ENCODE measurements around the gene EEF2K. TPM values are rescaled to one million over a fixed set of nuclear protein-coding genes. Genes with fewer than 3 reads are reported as not detected.

The EEF2K gene
- total and polyA plus RNA-seq, 2 donors from 2014 or later: 2.8 to 28.1 TPM

- H3K4me3 ChIP-seq (ENCODE audit: low read length in 3 of 3): no peak overlapping the region
- intact Hi-C loops (cut with DNase I): loop anchor here (5.0 kb wide), 1 partner anchor 184 kb away; the partner anchor contains the start of gene PDZD9
- H3K27me3 ChIP-seq (ENCODE audit: control insufficient read depth, insufficient read depth, low read length): no peaks in the 10 kb centered on the region
- no peaks in the 10 kb centered on the region for H3K9me3 ChIP-seq (ENCODE audit: control insufficient read depth in 2 of 3, insufficient read depth in 1 of 3, low read length in 3 of 3)
- H3K4me1 ChIP-seq (ENCODE audit: control insufficient read depth in 2 of 3, insufficient read depth in 2 of 3, low read depth in 1 of 3, low read length in 3 of 3): peaks cover 0 to 16% (median 4%) of the 10 kb centered on the region in 3 donors
- no peak for DNase-seq
- TF ChIP-seq CTCF (IDR thresholded peaks at IDR 0.05; ENCODE audit: borderline replicate concordance, extremely low read depth, insufficient read depth): no peak
- FAIRE-seq: no peak
- H3K36me3 ChIP-seq (ENCODE audit: control insufficient read depth in 2 of 3, insufficient read depth in 3 of 3, low read length in 3 of 3): no peaks in the 10 kb centered on the region
- no peak overlapping the region for H3K9ac ChIP-seq (ENCODE audit: low read length in 3 of 3)
- H3K27ac ChIP-seq (ENCODE audit: low read depth in 2 of 2, low read length in 2 of 2): no peak overlapping the region
These were observed 19.6 kb upstream of the EEF2K start for GRCh38 chr16:22186517-22186916.

- no peak for DNase-seq
- Histone ChIP-seq H3K27ac (ENCODE audit: low read depth in 2 of 2, low read length in 2 of 2) (no peak overlapping the region), H3K36me3 (ENCODE audit: control insufficient read depth in 2 of 3, insufficient read depth in 3 of 3, low read length in 3 of 3) (no peaks in the 10 kb centered on the region), H3K9me3 (ENCODE audit: control insufficient read depth in 2 of 3, insufficient read depth in 1 of 3, low read length in 3 of 3) (no peaks in the 10 kb centered on the region), H3K4me3 (ENCODE audit: low read length in 3 of 3) (no peak overlapping the region), H3K27me3 (ENCODE audit: control insufficient read depth, insufficient read depth, low read length) (no peaks in the 10 kb centered on the region), H3K4me1 (ENCODE audit: control insufficient read depth in 2 of 3, insufficient read depth in 2 of 3, low read depth in 1 of 3, low read length in 3 of 3) (peaks cover 0 to 26% (median 8%) of the 10 kb centered on the region in 3 donors), H3K9ac (ENCODE audit: low read length in 3 of 3) (no peak overlapping the region)
- no peak for TF ChIP-seq CTCF (IDR thresholded peaks at IDR 0.05; ENCODE audit: borderline replicate concordance, extremely low read depth, insufficient read depth)
- no peak for FAIRE-seq
- intact Hi-C loops (cut with DNase I): loop anchor here (5.0 kb wide), 1 partner anchor 186 kb away; the partner anchor contains the start of gene PDZD9
These were observed 17.8 kb upstream of the EEF2K start for GRCh38 chr16:22188267-22188594.

- H3K36me3 ChIP-seq (ENCODE audit: control insufficient read depth in 2 of 3, insufficient read depth in 3 of 3, low read length in 3 of 3): no peaks in the 10 kb centered on the region
- peak overlapping the region in 1 of 2 donors; percentile 99 for H3K27ac ChIP-seq (ENCODE audit: low read depth in 2 of 2, low read length in 2 of 2)
- FAIRE-seq (peak; percentile 30), DNase-seq (peak; percentile 72 to 91 (median 83))
- intact Hi-C loops (cut with DNase I): loop anchor here (5.0 kb wide), 1 partner anchor 187 kb away; the partner anchor contains the start of gene PDZD9
- TF ChIP-seq CTCF (IDR thresholded peaks at IDR 0.05; ENCODE audit: borderline replicate concordance, extremely low read depth, insufficient read depth): peak; percentile 88
- peaks cover 0 to 26% (median 8%) of the 10 kb centered on the region in 3 donors for H3K4me1 ChIP-seq (ENCODE audit: control insufficient read depth in 2 of 3, insufficient read depth in 2 of 3, low read depth in 1 of 3, low read length in 3 of 3)
- H3K9ac ChIP-seq (ENCODE audit: low read length in 3 of 3): peak overlapping the region in 2 of 3 donors; percentile 12 to 19
- H3K4me3 ChIP-seq (ENCODE audit: low read length in 3 of 3): no peak overlapping the region
- no peaks in the 10 kb centered on the region for H3K27me3 ChIP-seq (ENCODE audit: control insufficient read depth, insufficient read depth, low read length)
- H3K9me3 ChIP-seq (ENCODE audit: control insufficient read depth in 2 of 3, insufficient read depth in 1 of 3, low read length in 3 of 3): no peaks in the 10 kb centered on the region
These were observed 17.3 kb upstream of the EEF2K start for GRCh38 chr16:22188595-22189442.

Measured in kidney (tissue), 14 donors.